ENCODE results near the gene NFAT5. TPM values are rescaled to one million over a fixed set of nuclear protein-coding genes. Genes with fewer than 3 reads are reported as not detected.

Gene NFAT5
- total and polyA plus RNA-seq, 9 of the 15 experiments (the other 6 are each of a cell fraction or from before 2014, with no cell fraction given) = 0.78 to 20.5 (median 12.4) TPM

DNA sequence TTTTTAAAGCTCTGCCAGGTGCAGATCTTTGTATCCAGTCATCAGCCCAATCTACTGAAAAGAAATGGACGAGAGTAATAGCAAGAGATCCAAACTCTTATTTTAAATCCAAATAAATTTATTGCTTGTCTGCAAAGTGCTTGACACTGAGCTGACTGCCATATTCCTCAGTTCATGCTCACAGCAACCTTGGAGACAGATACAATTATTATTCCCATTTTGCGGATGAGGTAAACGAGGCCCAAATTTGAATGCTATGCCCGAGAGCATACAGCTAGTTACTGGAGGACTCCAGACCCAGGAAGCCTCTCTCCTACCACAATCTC, 188.3 kb downstream of the NFAT5 start (continued):
- TF ChIP-seq, protein P1, sequence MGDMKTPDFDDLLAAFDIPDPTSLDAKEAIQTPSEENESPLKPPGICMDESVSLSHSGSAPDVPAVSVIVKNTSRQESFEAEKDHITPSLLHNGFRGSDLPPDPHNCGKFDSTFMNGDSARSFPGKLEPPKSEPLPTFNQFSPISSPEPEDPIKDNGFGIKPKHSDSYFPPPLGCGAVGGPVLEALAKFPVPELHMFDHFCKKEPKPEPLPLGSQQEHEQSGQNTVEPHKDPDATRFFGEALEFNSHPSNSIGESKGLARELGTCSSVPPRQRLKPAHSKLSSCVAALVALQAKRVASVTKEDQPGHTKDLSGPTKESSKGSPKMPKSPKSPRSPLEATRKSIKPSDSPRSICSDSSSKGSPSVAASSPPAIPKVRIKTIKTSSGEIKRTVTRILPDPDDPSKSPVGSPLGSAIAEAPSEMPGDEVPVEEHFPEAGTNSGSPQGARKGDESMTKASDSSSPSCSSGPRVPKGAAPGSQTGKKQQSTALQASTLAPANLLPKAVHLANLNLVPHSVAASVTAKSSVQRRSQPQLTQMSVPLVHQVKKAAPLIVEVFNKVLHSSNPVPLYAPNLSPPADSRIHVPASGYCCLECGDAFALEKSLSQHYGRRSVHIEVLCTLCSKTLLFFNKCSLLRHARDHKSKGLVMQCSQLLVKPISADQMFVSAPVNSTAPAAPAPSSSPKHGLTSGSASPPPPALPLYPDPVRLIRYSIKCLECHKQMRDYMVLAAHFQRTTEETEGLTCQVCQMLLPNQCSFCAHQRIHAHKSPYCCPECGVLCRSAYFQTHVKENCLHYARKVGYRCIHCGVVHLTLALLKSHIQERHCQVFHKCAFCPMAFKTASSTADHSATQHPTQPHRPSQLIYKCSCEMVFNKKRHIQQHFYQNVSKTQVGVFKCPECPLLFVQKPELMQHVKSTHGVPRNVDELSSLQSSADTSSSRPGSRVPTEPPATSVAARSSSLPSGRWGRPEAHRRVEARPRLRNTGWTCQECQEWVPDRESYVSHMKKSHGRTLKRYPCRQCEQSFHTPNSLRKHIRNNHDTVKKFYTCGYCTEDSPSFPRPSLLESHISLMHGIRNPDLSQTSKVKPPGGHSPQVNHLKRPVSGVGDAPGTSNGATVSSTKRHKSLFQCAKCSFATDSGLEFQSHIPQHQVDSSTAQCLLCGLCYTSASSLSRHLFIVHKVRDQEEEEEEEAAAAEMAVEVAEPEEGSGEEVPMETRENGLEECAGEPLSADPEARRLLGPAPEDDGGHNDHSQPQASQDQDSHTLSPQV (IDR thresholded peaks at IDR 0.05) = no peak
- peak; percentile 80; the same call in 1 of the 2 replicates for TF ChIP-seq ADNP (tag; IDR thresholded peaks at IDR 0.05)
- TF ChIP-seq BCOR (IDR thresholded peaks at IDR 0.05) = peak; percentile 58; the same call in 1 of the 2 replicates
- TF ChIP-seq, protein P2, sequence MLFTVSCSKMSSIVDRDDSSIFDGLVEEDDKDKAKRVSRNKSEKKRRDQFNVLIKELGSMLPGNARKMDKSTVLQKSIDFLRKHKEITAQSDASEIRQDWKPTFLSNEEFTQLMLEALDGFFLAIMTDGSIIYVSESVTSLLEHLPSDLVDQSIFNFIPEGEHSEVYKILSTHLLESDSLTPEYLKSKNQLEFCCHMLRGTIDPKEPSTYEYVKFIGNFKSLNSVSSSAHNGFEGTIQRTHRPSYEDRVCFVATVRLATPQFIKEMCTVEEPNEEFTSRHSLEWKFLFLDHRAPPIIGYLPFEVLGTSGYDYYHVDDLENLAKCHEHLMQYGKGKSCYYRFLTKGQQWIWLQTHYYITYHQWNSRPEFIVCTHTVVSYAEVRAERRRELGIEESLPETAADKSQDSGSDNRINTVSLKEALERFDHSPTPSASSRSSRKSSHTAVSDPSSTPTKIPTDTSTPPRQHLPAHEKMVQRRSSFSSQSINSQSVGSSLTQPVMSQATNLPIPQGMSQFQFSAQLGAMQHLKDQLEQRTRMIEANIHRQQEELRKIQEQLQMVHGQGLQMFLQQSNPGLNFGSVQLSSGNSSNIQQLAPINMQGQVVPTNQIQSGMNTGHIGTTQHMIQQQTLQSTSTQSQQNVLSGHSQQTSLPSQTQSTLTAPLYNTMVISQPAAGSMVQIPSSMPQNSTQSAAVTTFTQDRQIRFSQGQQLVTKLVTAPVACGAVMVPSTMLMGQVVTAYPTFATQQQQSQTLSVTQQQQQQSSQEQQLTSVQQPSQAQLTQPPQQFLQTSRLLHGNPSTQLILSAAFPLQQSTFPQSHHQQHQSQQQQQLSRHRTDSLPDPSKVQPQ (CRISPR knock-in tag; IDR thresholded peaks at IDR 0.05; ENCODE audit: borderline replicate concordance) = no peak
- TF ChIP-seq, protein P3, sequence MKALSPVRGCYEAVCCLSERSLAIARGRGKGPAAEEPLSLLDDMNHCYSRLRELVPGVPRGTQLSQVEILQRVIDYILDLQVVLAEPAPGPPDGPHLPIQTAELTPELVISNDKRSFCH (CRISPR knock-in tag; IDR thresholded peaks at IDR 0.05) = no peak
- TF ChIP-seq, protein P3 (tag; IDR thresholded peaks at IDR 0.05) = no peak
- TF ChIP-seq MAZ (CRISPR knock-in tag; conservative IDR thresholded peaks at IDR 0.05 in 1 of 2, IDR thresholded peaks at IDR 0.05 in 1 of 2) = no peak
- TF ChIP-seq, protein P4, sequence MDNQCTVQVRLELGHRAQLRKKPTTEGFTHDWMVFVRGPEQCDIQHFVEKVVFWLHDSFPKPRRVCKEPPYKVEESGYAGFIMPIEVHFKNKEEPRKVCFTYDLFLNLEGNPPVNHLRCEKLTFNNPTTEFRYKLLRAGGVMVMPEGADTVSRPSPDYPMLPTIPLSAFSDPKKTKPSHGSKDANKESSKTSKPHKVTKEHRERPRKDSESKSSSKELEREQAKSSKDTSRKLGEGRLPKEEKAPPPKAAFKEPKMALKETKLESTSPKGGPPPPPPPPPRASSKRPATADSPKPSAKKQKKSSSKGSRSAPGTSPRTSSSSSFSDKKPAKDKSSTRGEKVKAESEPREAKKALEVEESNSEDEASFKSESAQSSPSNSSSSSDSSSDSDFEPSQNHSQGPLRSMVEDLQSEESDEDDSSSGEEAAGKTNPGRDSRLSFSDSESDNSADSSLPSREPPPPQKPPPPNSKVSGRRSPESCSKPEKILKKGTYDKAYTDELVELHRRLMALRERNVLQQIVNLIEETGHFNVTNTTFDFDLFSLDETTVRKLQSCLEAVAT (IDR thresholded peaks at IDR 0.05) = no peak
- peak in 1 of 2 experiments; percentile 63; a peak in 2 of 4 replicates for TF ChIP-seq RCOR1 (IDR thresholded peaks at IDR 0.05; ENCODE audit: borderline replicate concordance in 1 of 2, low read depth in 2 of 2, low read length in 2 of 2)

MicroRNAs encoded within 50 kb of the gene (microRNA counts, 767-probe panel; counts per million panel counts)
- not detected for microRNA hsa-miR-1538

Small RNAs within 50 kb of the gene (microRNA-seq; reads per million reads assigned to microRNA genes)
- 0.27 reads per million for gene MIR1538 (ENCODE audit: borderline microRNAs expressed)

Small RNAs within 50 kb of the gene (small RNA-seq; reads per million reads assigned to genes)
- gene MIR1538 = not detected

Other genes starting within 250 kb of the NFAT5 start
Only the 7 nearest of the 9 such genes appear.
- gene NIP7, start 226.2 kb upstream of the NFAT5 start, total RNA-seq (2014; rRNA removed) = 41.2 and 45.2 TPM in 2 replicates
- 73.9 and 77.8 TPM in 2 replicates for gene NIP7, start 226.2 kb upstream of the NFAT5 start, total RNA-seq (2014; rRNA removed; fragmentation: Illumina TruSeq; extraction: Trizol)
- gene NIP7, start 226.2 kb upstream of the NFAT5 start, total RNA-seq (2015; rRNA removed; fragmentation: Illumina TruSeq; extraction: Trizol) = 82.9 and 85.5 TPM in 2 replicates
- 52.8 and 58.1 TPM in 2 replicates for gene NIP7, start 226.2 kb upstream of the NFAT5 start, total RNA-seq (2021)
- 18.9 and 28.9 TPM in 2 replicates for gene NIP7, start 226.2 kb upstream of the NFAT5 start, polyA plus RNA-seq (2011; rRNA removed)
- gene NIP7, start 226.2 kb upstream of the NFAT5 start, polyA plus RNA-seq (2014; fragmentation: Illumina TruSeq; extraction: Trizol) = 71.2 and 78.3 TPM in 2 replicates
- 10 to 100 TPM; 72.5 to 78.3 TPM for gene NIP7, start 226.2 kb upstream of the NFAT5 start, polyA plus RNA-seq (2014; fragmentation: Nextera tagmentation; extraction: Ambion mirVana)
- 57.7 and 67.0 TPM in 2 replicates for gene NIP7, start 226.2 kb upstream of the NFAT5 start, polyA plus RNA-seq (2014; rRNA removed)
- 0.18 TPM in 1 of 2 replicates, not detected in the other for gene TMED6, start 214.2 kb upstream of the NFAT5 start, total RNA-seq (2014; rRNA removed)
- gene TMED6, start 214.2 kb upstream of the NFAT5 start, total RNA-seq (2014; rRNA removed; fragmentation: Illumina TruSeq; extraction: Trizol) = 0.22 and 0.25 TPM in 2 replicates
- gene TMED6, start 214.2 kb upstream of the NFAT5 start, total RNA-seq (2015; rRNA removed; fragmentation: Illumina TruSeq; extraction: Trizol) = 0.25 TPM in 1 of 2 replicates, not detected in the other
- gene TMED6, start 214.2 kb upstream of the NFAT5 start, total RNA-seq (2021) = 0.51 TPM in 1 of 2 replicates, not detected in the other
- gene TMED6, start 214.2 kb upstream of the NFAT5 start, polyA plus RNA-seq (2011; rRNA removed) = 0.14 and 0.20 TPM in 2 replicates
- gene TMED6, start 214.2 kb upstream of the NFAT5 start, polyA plus RNA-seq (2014; fragmentation: Illumina TruSeq; extraction: Trizol) = 0.22 TPM in 1 of 2 replicates, not detected in the other
- gene TMED6, start 214.2 kb upstream of the NFAT5 start, polyA plus RNA-seq (2014; fragmentation: Nextera tagmentation; extraction: Ambion mirVana) = under 1 TPM; 0.32 to 0.45 TPM
- gene TMED6, start 214.2 kb upstream of the NFAT5 start, polyA plus RNA-seq (2014; rRNA removed) = not detected in 2 replicates
- gene TERF2, start 180.0 kb upstream of the NFAT5 start, total RNA-seq (2014; rRNA removed) = 12.9 and 16.4 TPM in 2 replicates
- 18.5 and 18.6 TPM in 2 replicates for gene TERF2, start 180.0 kb upstream of the NFAT5 start, total RNA-seq (2014; rRNA removed; fragmentation: Illumina TruSeq; extraction: Trizol)
- 17.9 and 22.4 TPM in 2 replicates for gene TERF2, start 180.0 kb upstream of the NFAT5 start, total RNA-seq (2015; rRNA removed; fragmentation: Illumina TruSeq; extraction: Trizol)
- 33.5 and 38.3 TPM in 2 replicates for gene TERF2, start 180.0 kb upstream of the NFAT5 start, total RNA-seq (2021)
- 28.8 and 30.7 TPM in 2 replicates for gene TERF2, start 180.0 kb upstream of the NFAT5 start, polyA plus RNA-seq (2011; rRNA removed)
- gene TERF2, start 180.0 kb upstream of the NFAT5 start, polyA plus RNA-seq (2014; fragmentation: Illumina TruSeq; extraction: Trizol) = 44.1 and 56.6 TPM in 2 replicates
- gene TERF2, start 180.0 kb upstream of the NFAT5 start, polyA plus RNA-seq (2014; fragmentation: Nextera tagmentation; extraction: Ambion mirVana) = 10 to 100 TPM; 15.0 to 18.1 TPM
- gene TERF2, start 180.0 kb upstream of the NFAT5 start, polyA plus RNA-seq (2014; rRNA removed) = 21.8 and 24.6 TPM in 2 replicates
- gene CYB5B, start 141.3 kb upstream of the NFAT5 start, total RNA-seq (2014; rRNA removed) = 29.9 and 69.7 TPM in 2 replicates
- 133 and 137 TPM in 2 replicates for gene CYB5B, start 141.3 kb upstream of the NFAT5 start, total RNA-seq (2014; rRNA removed; fragmentation: Illumina TruSeq; extraction: Trizol)
- 98.0 and 101 TPM in 2 replicates for gene CYB5B, start 141.3 kb upstream of the NFAT5 start, total RNA-seq (2015; rRNA removed; fragmentation: Illumina TruSeq; extraction: Trizol)
- 103 and 107 TPM in 2 replicates for gene CYB5B, start 141.3 kb upstream of the NFAT5 start, total RNA-seq (2021)
- gene CYB5B, start 141.3 kb upstream of the NFAT5 start, polyA plus RNA-seq (2011; rRNA removed) = 196 and 274 TPM in 2 replicates
- gene CYB5B, start 141.3 kb upstream of the NFAT5 start, polyA plus RNA-seq (2014; fragmentation: Illumina TruSeq; extraction: Trizol) = 167 and 198 TPM in 2 replicates
- 100 to 1,000 TPM; 136 to 198 TPM for gene CYB5B, start 141.3 kb upstream of the NFAT5 start, polyA plus RNA-seq (2014; fragmentation: Nextera tagmentation; extraction: Ambion mirVana)
- gene CYB5B, start 141.3 kb upstream of the NFAT5 start, polyA plus RNA-seq (2014; rRNA removed) = 75.6 and 98.3 TPM in 2 replicates
- gene NQO1, start 160.6 kb downstream of the NFAT5 start, total RNA-seq (2014; rRNA removed) = 88.9 and 98.8 TPM in 2 replicates
- 133 and 142 TPM in 2 replicates for gene NQO1, start 160.6 kb downstream of the NFAT5 start, total RNA-seq (2014; rRNA removed; fragmentation: Illumina TruSeq; extraction: Trizol)
- 198 and 202 TPM in 2 replicates for gene NQO1, start 160.6 kb downstream of the NFAT5 start, total RNA-seq (2015; rRNA removed; fragmentation: Illumina TruSeq; extraction: Trizol)
- gene NQO1, start 160.6 kb downstream of the NFAT5 start, total RNA-seq (2021) = 102 and 105 TPM in 2 replicates
- 78.0 and 122 TPM in 2 replicates for gene NQO1, start 160.6 kb downstream of the NFAT5 start, polyA plus RNA-seq (2011; rRNA removed)
- gene NQO1, start 160.6 kb downstream of the NFAT5 start, polyA plus RNA-seq (2014; fragmentation: Illumina TruSeq; extraction: Trizol) = 140 and 142 TPM in 2 replicates
- gene NQO1, start 160.6 kb downstream of the NFAT5 start, polyA plus RNA-seq (2014; fragmentation: Nextera tagmentation; extraction: Ambion mirVana) = 100 to 1,000 TPM in 1 of 2 experiments, 10 to 100 TPM in 1; 96.7 to 152 TPM
- gene NQO1, start 160.6 kb downstream of the NFAT5 start, polyA plus RNA-seq (2014; rRNA removed) = 116 and 122 TPM in 2 replicates
- gene NOB1, start 189.0 kb downstream of the NFAT5 start, total RNA-seq (2014; rRNA removed) = 91.1 and 91.3 TPM in 2 replicates
- gene NOB1, start 189.0 kb downstream of the NFAT5 start, total RNA-seq (2014; rRNA removed; fragmentation: Illumina TruSeq; extraction: Trizol) = 61.3 and 63.6 TPM in 2 replicates
- 81.2 and 85.7 TPM in 2 replicates for gene NOB1, start 189.0 kb downstream of the NFAT5 start, total RNA-seq (2015; rRNA removed; fragmentation: Illumina TruSeq; extraction: Trizol)
- gene NOB1, start 189.0 kb downstream of the NFAT5 start, total RNA-seq (2021) = 117 and 119 TPM in 2 replicates
- gene NOB1, start 189.0 kb downstream of the NFAT5 start, polyA plus RNA-seq (2011; rRNA removed) = 116 and 135 TPM in 2 replicates
- gene NOB1, start 189.0 kb downstream of the NFAT5 start, polyA plus RNA-seq (2014; fragmentation: Illumina TruSeq; extraction: Trizol) = 129 and 135 TPM in 2 replicates
- 100 to 1,000 TPM in 1 of 2 experiments, 10 to 100 TPM in 1; 42.4 to 139 TPM for gene NOB1, start 189.0 kb downstream of the NFAT5 start, polyA plus RNA-seq (2014; fragmentation: Nextera tagmentation; extraction: Ambion mirVana)
- gene NOB1, start 189.0 kb downstream of the NFAT5 start, polyA plus RNA-seq (2014; rRNA removed) = 148 and 150 TPM in 2 replicates
- 14.9 and 20.6 TPM in 2 replicates for gene WWP2, start 196.4 kb downstream of the NFAT5 start, total RNA-seq (2014; rRNA removed)
- 14.6 and 17.4 TPM in 2 replicates for gene WWP2, start 196.4 kb downstream of the NFAT5 start, total RNA-seq (2014; rRNA removed; fragmentation: Illumina TruSeq; extraction: Trizol)
- 15.3 and 15.8 TPM in 2 replicates for gene WWP2, start 196.4 kb downstream of the NFAT5 start, total RNA-seq (2015; rRNA removed; fragmentation: Illumina TruSeq; extraction: Trizol)
- 33.7 and 34.4 TPM in 2 replicates for gene WWP2, start 196.4 kb downstream of the NFAT5 start, total RNA-seq (2021)
- 7.1 and 8.5 TPM in 2 replicates for gene WWP2, start 196.4 kb downstream of the NFAT5 start, polyA plus RNA-seq (2011; rRNA removed)
- 23.1 and 27.1 TPM in 2 replicates for gene WWP2, start 196.4 kb downstream of the NFAT5 start, polyA plus RNA-seq (2014; fragmentation: Illumina TruSeq; extraction: Trizol)
- 1 to 10 TPM; 1.9 to 2.0 TPM for gene WWP2, start 196.4 kb downstream of the NFAT5 start, polyA plus RNA-seq (2014; fragmentation: Nextera tagmentation; extraction: Ambion mirVana)
- 10.7 and 12.1 TPM in 2 replicates for gene WWP2, start 196.4 kb downstream of the NFAT5 start, polyA plus RNA-seq (2014; rRNA removed)

Measured in K562 (cell line).